ENCODE data around the gene XKR3.
"Not testable (repeated sequence)": the region's sequence is repeated elsewhere in the genome, so short reads cannot be mapped to it uniquely, and the experiment has no call there.

XKR3 gene

GRCh38 chr22:16801088-16801487, 24.1 kb downstream of the XKR3 start:
- Histone ChIP-seq H3K4me1 (ENCODE audit: low read length) (0 out of 2 replicates have a peak, but pooled peaks cover 4% of the 10 kb centered on the region), H3K36me3 (replicated peaks; ENCODE audit: low read depth, low read length) (no peaks in the 10 kb centered on the region), H3K27ac (ENCODE audit: low read length) (no peak overlapping the region), H3K27me3 (ENCODE audit: low read depth, low read length) (no peaks in the 10 kb centered on the region), H3K4me2 (ENCODE audit: low read length) (no peak overlapping the region), H3K4me3 (ENCODE audit: low read length) (no peak overlapping the region), H2AFZ (ENCODE audit: low read depth, low read length) (no peak overlapping the region), H3K79me2 (ENCODE audit: low read length) (no peaks in the 10 kb centered on the region), H4K20me1 (ENCODE audit: insufficient read depth, low read length) (no peaks in the 10 kb centered on the region), H3K9me3 (ENCODE audit: insufficient read depth, low read length) (no peaks in the 10 kb centered on the region), H3K9ac (ENCODE audit: low read length) (no peak overlapping the region)
- TF ChIP-seq EZH2phosphoT487 (IDR thresholded peaks at IDR 0.05; ENCODE audit: low read depth) (no peak), CTCF (IDR thresholded peaks at IDR 0.05; ENCODE audit: low read depth, low read length) (no peak)

DNA sequence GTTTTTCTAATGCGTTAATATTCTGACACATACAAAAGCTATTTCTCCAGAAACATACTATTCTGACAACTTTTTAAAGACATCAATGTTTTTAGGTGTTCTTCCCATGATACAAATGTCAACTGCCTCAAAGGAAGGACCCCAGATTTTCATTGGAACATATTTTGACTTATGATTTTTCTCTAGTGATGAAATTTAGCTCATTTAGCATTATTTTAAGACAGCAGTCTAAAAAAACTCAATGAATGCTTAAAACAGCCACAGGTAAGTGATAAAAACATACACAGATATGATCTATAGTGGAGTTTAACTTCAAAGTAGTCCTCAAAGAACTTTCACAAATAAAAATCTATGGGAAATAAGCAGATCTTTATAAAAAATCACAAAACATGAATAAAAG, 24.9 kb downstream of the XKR3 start:
- no peaks in the 10 kb centered on the region for H3K36me3 ChIP-seq (replicated peaks; ENCODE audit: low read depth, low read length)
- no peaks in the 10 kb centered on the region for H3K27me3 ChIP-seq (ENCODE audit: low read depth, low read length)
- no peak overlapping the region for H3K27ac ChIP-seq (ENCODE audit: low read length)
- no peak overlapping the region for H3K4me2 ChIP-seq (ENCODE audit: low read length)
- H3K4me1 ChIP-seq (ENCODE audit: low read length): 0 out of 2 replicates have a peak, but pooled peaks cover 4% of the 10 kb centered on the region
- H3K4me3 ChIP-seq (ENCODE audit: low read length): no peak overlapping the region
- H3K9me3 ChIP-seq (ENCODE audit: insufficient read depth, low read length): no peaks in the 10 kb centered on the region
- H3K79me2 ChIP-seq (ENCODE audit: low read length): no peaks in the 10 kb centered on the region
- H2AFZ ChIP-seq (ENCODE audit: low read depth, low read length): no peak overlapping the region
- no peak for TF ChIP-seq CTCF (IDR thresholded peaks at IDR 0.05; ENCODE audit: low read depth, low read length)
- H3K9ac ChIP-seq (ENCODE audit: low read length): no peak overlapping the region
- no peaks in the 10 kb centered on the region for H4K20me1 ChIP-seq (ENCODE audit: insufficient read depth, low read length)

- H3K27me3 ChIP-seq (ENCODE audit: low read depth, low read length); H2AFZ ChIP-seq (ENCODE audit: low read depth, low read length); H3K9me3 ChIP-seq (ENCODE audit: insufficient read depth, low read length); H3K4me1 ChIP-seq (ENCODE audit: low read length); H3K79me2 ChIP-seq (ENCODE audit: low read length); H3K4me2 ChIP-seq (ENCODE audit: low read length); H3K4me3 ChIP-seq (ENCODE audit: low read length); H4K20me1 ChIP-seq (ENCODE audit: insufficient read depth, low read length); H3K36me3 ChIP-seq (replicated peaks; ENCODE audit: low read depth, low read length); H3K27ac ChIP-seq (ENCODE audit: low read length); H3K9ac ChIP-seq (ENCODE audit: low read length): not testable (repeated sequence)
Measured at GRCh38 chr22:16795504-16795903, 29.7 kb downstream of the XKR3 start.

- no peak overlapping the region for H2AFZ ChIP-seq (ENCODE audit: low read depth, low read length)
- no peak overlapping the region for H3K9ac ChIP-seq (ENCODE audit: low read length)
- no peak overlapping the region for H3K27ac ChIP-seq (ENCODE audit: low read length)
- H3K36me3 ChIP-seq (replicated peaks; ENCODE audit: low read depth, low read length): no peaks in the 10 kb centered on the region
- H3K4me3 ChIP-seq (ENCODE audit: low read length): no peak overlapping the region
- H4K20me1 ChIP-seq (ENCODE audit: insufficient read depth, low read length): no peaks in the 10 kb centered on the region
- H3K4me1 ChIP-seq (ENCODE audit: low read length): no peaks in the 10 kb centered on the region
- H3K9me3 ChIP-seq (ENCODE audit: insufficient read depth, low read length): no peaks in the 10 kb centered on the region
- no peaks in the 10 kb centered on the region for H3K27me3 ChIP-seq (ENCODE audit: low read depth, low read length)
- TF ChIP-seq EZH2phosphoT487 (IDR thresholded peaks at IDR 0.05; ENCODE audit: low read depth): no peak
- TF ChIP-seq CTCF (IDR thresholded peaks at IDR 0.05; ENCODE audit: low read depth, low read length): no peak
- H3K4me2 ChIP-seq (ENCODE audit: low read length): no peak overlapping the region
- H3K79me2 ChIP-seq (ENCODE audit: low read length): no peaks in the 10 kb centered on the region
Measured at GRCh38 chr22:16793831-16794230, 31.4 kb downstream of the XKR3 start.
